ENCODE data around the gene MBD2. TPM values are rescaled to one million over a fixed set of nuclear protein-coding genes. Genes with fewer than 3 reads are reported as not detected.

Gene MBD2
- total and polyA plus RNA-seq, 5 donors from 2014 or later, result 8.4 to 132 (median 25.2) TPM

Other genes starting within 250 kb of the MBD2 start
- gene POLI, start 44.8 kb upstream of the MBD2 start, total RNA-seq, result 16.6 TPM
- gene POLI, start 44.8 kb upstream of the MBD2 start, polyA plus RNA-seq, result 1 to 10 TPM; 4.1 to 8.4 (median 6.1) TPM
- not detected for gene STARD6, start 133.2 kb upstream of the MBD2 start, total RNA-seq
- gene STARD6, start 133.2 kb upstream of the MBD2 start, polyA plus RNA-seq, result 1 to 10 TPM in 1 of 4 donors, under 1 TPM in 2, not detected in 1; 0.30 to 1.1 (median 0.55) TPM
- gene C18orf54, start 133.2 kb upstream of the MBD2 start, total RNA-seq, result 2.7 TPM
- 1 to 10 TPM in 3 of 4 donors, under 1 TPM in 1; 0.76 to 1.8 (median 1.8) TPM for gene C18orf54, start 133.2 kb upstream of the MBD2 start, polyA plus RNA-seq